ENCODE results near the gene ZNF283. TPM values are rescaled to one million over a fixed set of nuclear protein-coding genes. Genes with fewer than 3 reads are reported as not detected.
"Not testable (repeated sequence)": the region's sequence is repeated elsewhere in the genome, so short reads cannot be mapped to it uniquely, and the experiment has no call there.

ZNF283 gene
- total RNA-seq, 1 donor: 13.4 TPM

DNA sequence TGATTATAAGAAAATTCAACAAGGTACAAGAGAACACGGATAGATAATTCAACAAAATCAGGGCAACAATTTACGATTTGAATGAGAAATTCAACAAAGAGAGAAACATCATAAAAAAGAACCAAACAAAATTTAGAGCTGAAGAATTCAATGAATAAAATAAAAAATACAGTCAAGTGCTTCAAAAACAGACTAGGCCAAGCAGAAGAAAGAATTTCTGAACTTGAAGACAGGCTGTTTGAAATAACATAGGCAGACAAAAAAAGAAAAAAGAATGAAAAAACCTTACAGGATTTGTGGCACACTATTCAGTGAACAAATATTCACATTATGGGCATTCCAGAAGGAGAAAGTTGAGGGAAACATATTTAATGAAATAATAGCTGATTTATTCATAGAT, 31.1 kb downstream of the ZNF283 start:
- no peak overlapping the region for H3K4me2 ChIP-seq (ENCODE audit: insufficient read depth, low read length)
- no peak for DNase-seq (ENCODE audit: insufficient read length, low spot score, missing footprints)
- peaks cover 29% of the 10 kb centered on the region for H3K9me3 ChIP-seq (ENCODE audit: low read depth, low read length)
- H3K4me3 ChIP-seq (ENCODE audit: insufficient read depth, low read length): no peak overlapping the region
- H2AFZ ChIP-seq (ENCODE audit: low read length): no peak overlapping the region
- H3K79me2 ChIP-seq (ENCODE audit: insufficient read depth, low read length): no peaks in the 10 kb centered on the region
- TF ChIP-seq, protein P1, sequence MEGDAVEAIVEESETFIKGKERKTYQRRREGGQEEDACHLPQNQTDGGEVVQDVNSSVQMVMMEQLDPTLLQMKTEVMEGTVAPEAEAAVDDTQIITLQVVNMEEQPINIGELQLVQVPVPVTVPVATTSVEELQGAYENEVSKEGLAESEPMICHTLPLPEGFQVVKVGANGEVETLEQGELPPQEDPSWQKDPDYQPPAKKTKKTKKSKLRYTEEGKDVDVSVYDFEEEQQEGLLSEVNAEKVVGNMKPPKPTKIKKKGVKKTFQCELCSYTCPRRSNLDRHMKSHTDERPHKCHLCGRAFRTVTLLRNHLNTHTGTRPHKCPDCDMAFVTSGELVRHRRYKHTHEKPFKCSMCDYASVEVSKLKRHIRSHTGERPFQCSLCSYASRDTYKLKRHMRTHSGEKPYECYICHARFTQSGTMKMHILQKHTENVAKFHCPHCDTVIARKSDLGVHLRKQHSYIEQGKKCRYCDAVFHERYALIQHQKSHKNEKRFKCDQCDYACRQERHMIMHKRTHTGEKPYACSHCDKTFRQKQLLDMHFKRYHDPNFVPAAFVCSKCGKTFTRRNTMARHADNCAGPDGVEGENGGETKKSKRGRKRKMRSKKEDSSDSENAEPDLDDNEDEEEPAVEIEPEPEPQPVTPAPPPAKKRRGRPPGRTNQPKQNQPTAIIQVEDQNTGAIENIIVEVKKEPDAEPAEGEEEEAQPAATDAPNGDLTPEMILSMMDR (IDR thresholded peaks at IDR 0.05; ENCODE audit: extremely low read depth, low read depth, low read length): no peak
- H3K27ac ChIP-seq (ENCODE audit: low read depth, low read length): no peak overlapping the region
- no peaks in the 10 kb centered on the region for H3K4me1 ChIP-seq (ENCODE audit: insufficient read depth, low read length)
- no peaks in the 10 kb centered on the region for H3K27me3 ChIP-seq (ENCODE audit: insufficient read depth, low read length)
- H4K20me1 ChIP-seq (ENCODE audit: insufficient read depth, low read length): no peaks in the 10 kb centered on the region
- H3K36me3 ChIP-seq (ENCODE audit: insufficient read depth, low read length): no peaks in the 10 kb centered on the region

DNA sequence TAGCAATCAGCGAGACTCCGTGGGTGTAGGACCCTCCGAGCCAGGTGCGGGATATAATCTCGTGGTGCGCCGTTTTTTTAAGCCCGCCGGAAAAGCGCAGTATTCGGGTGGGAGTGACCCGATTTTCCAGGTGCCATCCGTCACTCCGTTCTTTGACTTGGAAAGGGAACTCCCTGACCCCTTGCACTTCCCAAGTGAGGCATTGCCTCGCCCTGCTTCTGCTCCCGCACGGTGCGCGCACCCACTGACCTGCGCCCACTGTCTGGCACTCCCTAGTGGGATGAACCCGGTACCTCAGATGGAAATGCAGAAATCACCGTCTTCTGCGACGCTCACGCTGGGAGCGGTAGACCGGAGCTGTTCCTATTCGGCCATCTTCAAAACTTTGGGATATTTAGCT, 39.8 kb downstream of the ZNF283 start:
- H3K4me3 ChIP-seq (ENCODE audit: insufficient read depth, low read length); H3K79me2 ChIP-seq (ENCODE audit: insufficient read depth, low read length); H3K27me3 ChIP-seq (ENCODE audit: insufficient read depth, low read length); H3K4me2 ChIP-seq (ENCODE audit: insufficient read depth, low read length); DNase-seq (ENCODE audit: insufficient read length, low spot score, missing footprints); H3K4me1 ChIP-seq (ENCODE audit: insufficient read depth, low read length); H2AFZ ChIP-seq (ENCODE audit: low read length); H4K20me1 ChIP-seq (ENCODE audit: insufficient read depth, low read length); H3K27ac ChIP-seq (ENCODE audit: low read depth, low read length); H3K36me3 ChIP-seq (ENCODE audit: insufficient read depth, low read length): not testable (repeated sequence)
- H3K9me3 ChIP-seq (ENCODE audit: low read depth, low read length): peaks cover 13% of the 10 kb centered on the region

DNA sequence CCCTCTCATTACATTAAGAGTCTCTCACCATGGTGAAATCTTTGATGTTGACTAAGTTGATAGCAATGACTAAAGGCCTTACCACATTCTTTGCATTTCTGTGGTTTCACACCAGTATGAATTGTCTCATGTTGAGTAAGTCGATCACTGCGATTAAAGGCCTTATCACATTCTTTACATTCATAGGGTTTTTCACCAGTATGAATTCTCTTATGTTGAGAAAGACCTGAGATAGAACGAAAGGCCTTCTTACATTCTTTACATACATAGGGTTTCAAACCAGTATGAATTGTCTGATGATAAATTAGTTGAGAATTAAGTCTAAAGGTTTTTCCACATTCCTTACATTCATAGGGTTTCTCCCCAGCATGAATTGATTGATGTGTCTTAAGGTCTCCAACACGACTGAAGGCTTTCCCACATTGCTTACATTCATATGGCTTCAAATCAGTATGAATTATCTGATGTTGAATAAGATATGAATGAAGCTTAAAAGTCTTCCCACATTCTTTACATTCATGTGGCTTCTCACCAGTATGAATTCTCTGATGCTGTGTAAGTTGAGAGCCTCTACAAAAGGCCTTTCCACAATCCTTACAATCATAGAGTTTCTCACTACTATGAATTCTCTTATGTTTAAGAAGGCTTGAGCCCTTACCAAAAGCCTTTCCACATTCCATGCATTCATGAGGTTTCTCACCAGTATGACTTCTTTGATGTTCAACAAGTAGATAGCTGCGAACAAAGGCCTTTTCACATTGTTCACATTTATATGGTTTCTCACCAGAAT, 45.6 kb downstream of the ZNF283 start:
- Histone ChIP-seq H3K27ac (ENCODE audit: low read depth, low read length) (no peak overlapping the region), H3K4me3 (ENCODE audit: insufficient read depth, low read length) (no peak overlapping the region), H3K4me1 (ENCODE audit: insufficient read depth, low read length) (no peaks in the 10 kb centered on the region), H3K4me2 (ENCODE audit: insufficient read depth, low read length) (no peak overlapping the region), H2AFZ (ENCODE audit: low read length) (no peak overlapping the region), H4K20me1 (ENCODE audit: insufficient read depth, low read length) (no peaks in the 10 kb centered on the region), H3K27me3 (ENCODE audit: insufficient read depth, low read length) (no peaks in the 10 kb centered on the region), H3K9me3 (ENCODE audit: low read depth, low read length) (peaks cover 28% of the 10 kb centered on the region), H3K79me2 (ENCODE audit: insufficient read depth, low read length) (no peaks in the 10 kb centered on the region), H3K36me3 (ENCODE audit: insufficient read depth, low read length) (no peaks in the 10 kb centered on the region)
- TF ChIP-seq, protein P1 (IDR thresholded peaks at IDR 0.05; ENCODE audit: extremely low read depth, low read depth, low read length): no peak
- DNase-seq (ENCODE audit: insufficient read length, low spot score, missing footprints): peak; percentile 73

DNA sequence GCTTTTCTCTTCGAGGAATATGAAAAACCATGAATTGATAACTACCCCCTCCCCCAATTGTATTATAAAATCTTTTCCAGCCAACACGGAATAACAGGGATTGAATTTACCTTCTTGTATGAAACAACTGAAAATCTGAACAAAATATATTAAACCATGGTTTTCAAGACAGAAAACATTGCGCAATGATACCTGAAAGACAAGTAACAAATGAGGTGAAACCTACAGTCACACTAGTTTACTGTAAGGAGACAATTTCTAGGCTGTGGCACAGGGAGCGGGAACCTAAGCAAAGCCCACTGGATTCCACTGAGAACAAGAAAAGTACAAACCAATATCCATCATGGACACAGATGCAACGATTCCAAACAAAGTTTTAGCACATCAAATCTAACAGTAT, 53.4 kb downstream of the ZNF283 start:
- H4K20me1 ChIP-seq (ENCODE audit: insufficient read depth, low read length): no peaks in the 10 kb centered on the region
- no peak overlapping the region for H3K27ac ChIP-seq (ENCODE audit: low read depth, low read length)
- DNase-seq (ENCODE audit: insufficient read length, low spot score, missing footprints): peak; percentile 18
- no peak overlapping the region for H3K4me2 ChIP-seq (ENCODE audit: insufficient read depth, low read length)
- H3K79me2 ChIP-seq (ENCODE audit: insufficient read depth, low read length): no peaks in the 10 kb centered on the region
- TF ChIP-seq, protein P1 (IDR thresholded peaks at IDR 0.05; ENCODE audit: extremely low read depth, low read depth, low read length): no peak
- H2AFZ ChIP-seq (ENCODE audit: low read length): no peak overlapping the region
- no peaks in the 10 kb centered on the region for H3K27me3 ChIP-seq (ENCODE audit: insufficient read depth, low read length)
- no peaks in the 10 kb centered on the region for H3K4me1 ChIP-seq (ENCODE audit: insufficient read depth, low read length)
- H3K4me3 ChIP-seq (ENCODE audit: insufficient read depth, low read length): no peak overlapping the region
- peaks cover 12% of the 10 kb centered on the region for H3K9me3 ChIP-seq (ENCODE audit: low read depth, low read length)
- H3K36me3 ChIP-seq (ENCODE audit: insufficient read depth, low read length): peaks cover 4% of the 10 kb centered on the region

All from osteoblast (primary cell).